ENCODE results near the gene LIAS.

DNA sequence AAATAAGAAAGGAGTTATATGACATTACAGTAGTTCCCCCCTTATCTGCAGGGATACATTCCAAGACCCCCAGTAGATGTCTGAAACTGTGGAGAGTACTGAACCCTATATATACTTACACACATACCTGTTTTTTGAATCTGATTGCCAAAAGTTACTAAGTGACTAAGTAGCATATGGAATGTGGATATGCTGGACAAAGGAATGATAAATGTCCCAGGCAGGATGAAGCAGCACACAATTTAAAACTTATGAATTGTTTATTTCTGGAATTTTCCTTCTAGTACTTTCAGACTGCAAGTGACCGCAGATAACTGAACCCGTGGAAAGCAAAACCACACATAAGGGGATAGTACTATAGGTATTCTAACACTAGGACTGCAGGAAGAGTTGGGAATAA lies 45.7 kb downstream of the LIAS start:
- TF ChIP-seq, protein P1, sequence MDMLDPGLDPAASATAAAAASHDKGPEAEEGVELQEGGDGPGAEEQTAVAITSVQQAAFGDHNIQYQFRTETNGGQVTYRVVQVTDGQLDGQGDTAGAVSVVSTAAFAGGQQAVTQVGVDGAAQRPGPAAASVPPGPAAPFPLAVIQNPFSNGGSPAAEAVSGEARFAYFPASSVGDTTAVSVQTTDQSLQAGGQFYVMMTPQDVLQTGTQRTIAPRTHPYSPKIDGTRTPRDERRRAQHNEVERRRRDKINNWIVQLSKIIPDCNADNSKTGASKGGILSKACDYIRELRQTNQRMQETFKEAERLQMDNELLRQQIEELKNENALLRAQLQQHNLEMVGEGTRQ (CRISPR knock-in tag; IDR thresholded peaks at IDR 0.05): no peak
- TF ChIP-seq NR1H2 (CRISPR knock-in tag; IDR thresholded peaks at IDR 0.05) (no peak), GRHL2 (CRISPR knock-in tag; IDR thresholded peaks at IDR 0.05; ENCODE audit: insufficient replicate concordance, severe bottlenecking) (no peak), FOXJ3 (CRISPR knock-in tag; IDR thresholded peaks at IDR 0.05; ENCODE audit: borderline replicate concordance) (no peak), JUN (CRISPR knock-in tag; IDR thresholded peaks at IDR 0.05) (no peak)
- TF ChIP-seq, protein P2, sequence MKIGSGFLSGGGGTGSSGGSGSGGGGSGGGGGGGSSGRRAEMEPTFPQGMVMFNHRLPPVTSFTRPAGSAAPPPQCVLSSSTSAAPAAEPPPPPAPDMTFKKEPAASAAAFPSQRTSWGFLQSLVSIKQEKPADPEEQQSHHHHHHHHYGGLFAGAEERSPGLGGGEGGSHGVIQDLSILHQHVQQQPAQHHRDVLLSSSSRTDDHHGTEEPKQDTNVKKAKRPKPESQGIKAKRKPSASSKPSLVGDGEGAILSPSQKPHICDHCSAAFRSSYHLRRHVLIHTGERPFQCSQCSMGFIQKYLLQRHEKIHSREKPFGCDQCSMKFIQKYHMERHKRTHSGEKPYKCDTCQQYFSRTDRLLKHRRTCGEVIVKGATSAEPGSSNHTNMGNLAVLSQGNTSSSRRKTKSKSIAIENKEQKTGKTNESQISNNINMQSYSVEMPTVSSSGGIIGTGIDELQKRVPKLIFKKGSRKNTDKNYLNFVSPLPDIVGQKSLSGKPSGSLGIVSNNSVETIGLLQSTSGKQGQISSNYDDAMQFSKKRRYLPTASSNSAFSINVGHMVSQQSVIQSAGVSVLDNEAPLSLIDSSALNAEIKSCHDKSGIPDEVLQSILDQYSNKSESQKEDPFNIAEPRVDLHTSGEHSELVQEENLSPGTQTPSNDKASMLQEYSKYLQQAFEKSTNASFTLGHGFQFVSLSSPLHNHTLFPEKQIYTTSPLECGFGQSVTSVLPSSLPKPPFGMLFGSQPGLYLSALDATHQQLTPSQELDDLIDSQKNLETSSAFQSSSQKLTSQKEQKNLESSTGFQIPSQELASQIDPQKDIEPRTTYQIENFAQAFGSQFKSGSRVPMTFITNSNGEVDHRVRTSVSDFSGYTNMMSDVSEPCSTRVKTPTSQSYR (CRISPR knock-in tag; IDR thresholded peaks at IDR 0.05): no peak
- TF ChIP-seq, protein P3, sequence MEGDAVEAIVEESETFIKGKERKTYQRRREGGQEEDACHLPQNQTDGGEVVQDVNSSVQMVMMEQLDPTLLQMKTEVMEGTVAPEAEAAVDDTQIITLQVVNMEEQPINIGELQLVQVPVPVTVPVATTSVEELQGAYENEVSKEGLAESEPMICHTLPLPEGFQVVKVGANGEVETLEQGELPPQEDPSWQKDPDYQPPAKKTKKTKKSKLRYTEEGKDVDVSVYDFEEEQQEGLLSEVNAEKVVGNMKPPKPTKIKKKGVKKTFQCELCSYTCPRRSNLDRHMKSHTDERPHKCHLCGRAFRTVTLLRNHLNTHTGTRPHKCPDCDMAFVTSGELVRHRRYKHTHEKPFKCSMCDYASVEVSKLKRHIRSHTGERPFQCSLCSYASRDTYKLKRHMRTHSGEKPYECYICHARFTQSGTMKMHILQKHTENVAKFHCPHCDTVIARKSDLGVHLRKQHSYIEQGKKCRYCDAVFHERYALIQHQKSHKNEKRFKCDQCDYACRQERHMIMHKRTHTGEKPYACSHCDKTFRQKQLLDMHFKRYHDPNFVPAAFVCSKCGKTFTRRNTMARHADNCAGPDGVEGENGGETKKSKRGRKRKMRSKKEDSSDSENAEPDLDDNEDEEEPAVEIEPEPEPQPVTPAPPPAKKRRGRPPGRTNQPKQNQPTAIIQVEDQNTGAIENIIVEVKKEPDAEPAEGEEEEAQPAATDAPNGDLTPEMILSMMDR (IDR thresholded peaks at IDR 0.05): no peak
- TF ChIP-seq, protein P4, sequence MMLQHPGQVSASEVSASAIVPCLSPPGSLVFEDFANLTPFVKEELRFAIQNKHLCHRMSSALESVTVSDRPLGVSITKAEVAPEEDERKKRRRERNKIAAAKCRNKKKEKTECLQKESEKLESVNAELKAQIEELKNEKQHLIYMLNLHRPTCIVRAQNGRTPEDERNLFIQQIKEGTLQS (CRISPR knock-in tag; conservative IDR thresholded peaks at IDR 0.05): no peak
- TF ChIP-seq, protein P5, sequence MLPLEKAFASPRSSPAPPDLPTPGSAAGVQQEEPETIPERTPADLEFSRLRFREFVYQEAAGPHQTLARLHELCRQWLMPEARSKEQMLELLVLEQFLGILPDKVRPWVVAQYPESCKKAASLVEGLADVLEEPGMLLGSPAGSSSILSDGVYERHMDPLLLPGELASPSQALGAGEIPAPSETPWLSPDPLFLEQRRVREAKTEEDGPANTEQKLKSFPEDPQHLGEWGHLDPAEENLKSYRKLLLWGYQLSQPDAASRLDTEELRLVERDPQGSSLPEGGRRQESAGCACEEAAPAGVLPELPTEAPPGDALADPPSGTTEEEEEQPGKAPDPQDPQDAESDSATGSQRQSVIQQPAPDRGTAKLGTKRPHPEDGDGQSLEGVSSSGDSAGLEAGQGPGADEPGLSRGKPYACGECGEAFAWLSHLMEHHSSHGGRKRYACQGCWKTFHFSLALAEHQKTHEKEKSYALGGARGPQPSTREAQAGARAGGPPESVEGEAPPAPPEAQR (CRISPR knock-in tag; IDR thresholded peaks at IDR 0.05): no peak
